Breast epithelium (tissue), 3 donors: ENCODE data around the gene NFIX.

ENCODE experiments used
- CTCF ChIP-seq, 3 donors: fragments of 450-650 bp; IDR thresholded peaks; one replicate each; pipeline ENCODE4 v1.5.1; 2016 to 2017; ENCODE audit warnings: antibody characterized with exemption in 3 of 3, mild to moderate bottlenecking in 3 of 3, moderate library complexity in 3 of 3
- POLR2A ChIP-seq: fragments of 450-650 bp; IDR thresholded peaks from one replicate; pipeline ENCODE4 v1.6.1; 2016; ENCODE audit warnings: antibody characterized with exemption, mild to moderate bottlenecking, moderate library complexity
- POLR2AphosphoS5 ChIP-seq, 3 donors: sonication (generic); formaldehyde crosslinking; IDR thresholded peaks; one replicate each; pipeline ENCODE4 v1.6.1; 2017; ENCODE audit warnings: antibody characterized with exemption in 3 of 3

GRCh38 chr19:13025819-13026456 is 30.7 kb downstream of the NFIX start:
- TF ChIP-seq POLR2A = no peak
- no peak for TF ChIP-seq CTCF (IDR thresholded peaks at IDR 0.05)
- TF ChIP-seq POLR2AphosphoS5 (IDR thresholded peaks at IDR 0.05) = no peak
